Vagina (tissue), 2 donors: ENCODE measurements around the gene TXNRD1. TPM values are rescaled to one million over a fixed set of nuclear protein-coding genes. Genes with fewer than 3 reads are reported as not detected.
A peak's percentile ranks its signal among the peaks of the same experiment; 100 is the strongest.

Source experiments
- DNase-seq, 2 donors: peaks; one replicate each; pipeline ENCODE4 v3.0.0-alpha.2; 2017; ENCODE audit errors: extremely low spot score in 2 of 2
- H3K27ac ChIP-seq: fragments of 200-600 bp; sonication (generic); one replicate; pipeline ENCODE4 v1.5.1; 2019
- H3K27me3 ChIP-seq: fragments of 200-600 bp; sonication (generic); one replicate; pipeline ENCODE4 v1.5.1; 2019
- H3K36me3 ChIP-seq, 2 donors: fragments of 200-600 bp; sonication (generic); one replicate each; pipeline ENCODE4 v1.5.1; 2017 to 2019
- H3K4me1 ChIP-seq: fragments of 200-600 bp; sonication (generic); one replicate; pipeline ENCODE4 v1.5.1; 2019
- H3K4me3 ChIP-seq, 2 donors: fragments of 200-600 bp; sonication (generic); 1 replicate in 1 of 2; 2 replicates in 1 of 2; pipeline ENCODE4 v1.5.1; 2016 to 2019
- H3K9me3 ChIP-seq: fragments of 200-600 bp; sonication (generic); one replicate; pipeline ENCODE4 v1.5.1; 2019
- POLR2A ChIP-seq, 2 donors: fragments of 450-650 bp; IDR thresholded peaks; one replicate each; pipeline ENCODE4 v1.6.1; 2017; ENCODE audit warnings: antibody characterized with exemption in 2 of 2, mild to moderate bottlenecking in 2 of 2, moderate library complexity in 2 of 2
- POLR2AphosphoS5 ChIP-seq, 2 donors: sonication (generic); formaldehyde crosslinking; IDR thresholded peaks; one replicate each; pipeline ENCODE4 v1.9.0; 2017; ENCODE audit warnings: antibody characterized with exemption in 2 of 2, mild to moderate bottlenecking in 2 of 2, low read depth in 1 of 2; ENCODE audit not compliant: insufficient read depth in 1 of 2
- intact Hi-C: fragments of 100-400 bp; cut with DNase I; formaldehyde crosslinking; loops from one replicate; pipeline ENCODE4 v1.15.1; 2023
- total RNA-seq: library from RNA; depleted of rRNA; stranded (reverse); fragments of >200 nt; gene quantifications from one replicate; pipeline ENCODE4 v1.2.3, GENCODE V29; 2016
- TF ChIP-seq, protein P1 (sequence below), 3 experiments: fragments of 450-650 bp in 2 of 3; fragments of 200-600 bp in 1 of 3; sonication (generic) in 1 of 3; IDR thresholded peaks; one replicate each; pipeline ENCODE4 v1.5.1; 2017 to 2019; ENCODE audit warnings: antibody characterized with exemption in 3 of 3, mild to moderate bottlenecking in 2 of 3, moderate library complexity in 2 of 3

TXNRD1 gene
- total RNA-seq, 1 donor from 2014 or later: 144 TPM

DNA sequence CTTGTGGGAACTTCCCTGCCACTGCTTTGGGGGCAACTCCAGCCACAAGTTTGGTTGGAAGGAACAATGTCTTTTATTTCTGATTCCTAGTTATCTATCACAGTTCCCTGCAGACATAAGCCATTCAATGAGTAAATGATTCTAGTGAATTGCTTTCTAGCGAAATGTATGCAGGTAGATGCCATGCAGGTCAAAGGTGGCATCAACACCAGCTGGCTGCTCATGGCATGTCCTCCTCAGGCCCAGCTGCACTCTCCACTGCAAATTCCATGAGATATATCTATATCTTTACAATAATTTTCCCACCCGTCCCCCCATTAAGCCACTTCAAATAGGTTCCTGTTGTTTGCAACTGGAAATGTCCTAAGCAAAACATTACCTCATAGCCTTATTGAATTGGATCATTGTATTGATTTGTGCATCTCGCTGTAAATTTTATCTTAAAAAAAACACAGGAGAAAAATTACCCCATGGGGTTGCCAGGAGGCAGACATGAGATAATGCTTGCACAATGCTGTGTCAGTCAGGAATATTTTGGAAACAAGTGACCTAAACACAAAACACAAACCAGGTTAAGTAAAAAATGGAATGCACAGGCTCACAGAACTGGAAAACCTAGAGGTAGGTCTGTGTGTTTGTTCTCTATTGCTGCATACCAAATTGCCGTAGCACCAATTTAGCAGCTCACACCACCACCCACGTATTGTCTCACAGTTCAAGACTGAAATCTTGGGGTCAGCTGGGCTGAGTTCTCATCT lies 32.8 kb upstream of the TXNRD1 start:
- Histone ChIP-seq H3K36me3 (no peaks in the 10 kb centered on the region), H3K27ac (peak overlapping the region; percentile 83), H3K27me3 (no peaks in the 10 kb centered on the region), H3K9me3 (no peaks in the 10 kb centered on the region), H3K4me3 (no peak overlapping the region), H3K4me1 (peaks cover 47% of the 10 kb centered on the region)
- DNase-seq: no peak
- intact Hi-C loops: no loop called here
- TF ChIP-seq, protein P1, sequence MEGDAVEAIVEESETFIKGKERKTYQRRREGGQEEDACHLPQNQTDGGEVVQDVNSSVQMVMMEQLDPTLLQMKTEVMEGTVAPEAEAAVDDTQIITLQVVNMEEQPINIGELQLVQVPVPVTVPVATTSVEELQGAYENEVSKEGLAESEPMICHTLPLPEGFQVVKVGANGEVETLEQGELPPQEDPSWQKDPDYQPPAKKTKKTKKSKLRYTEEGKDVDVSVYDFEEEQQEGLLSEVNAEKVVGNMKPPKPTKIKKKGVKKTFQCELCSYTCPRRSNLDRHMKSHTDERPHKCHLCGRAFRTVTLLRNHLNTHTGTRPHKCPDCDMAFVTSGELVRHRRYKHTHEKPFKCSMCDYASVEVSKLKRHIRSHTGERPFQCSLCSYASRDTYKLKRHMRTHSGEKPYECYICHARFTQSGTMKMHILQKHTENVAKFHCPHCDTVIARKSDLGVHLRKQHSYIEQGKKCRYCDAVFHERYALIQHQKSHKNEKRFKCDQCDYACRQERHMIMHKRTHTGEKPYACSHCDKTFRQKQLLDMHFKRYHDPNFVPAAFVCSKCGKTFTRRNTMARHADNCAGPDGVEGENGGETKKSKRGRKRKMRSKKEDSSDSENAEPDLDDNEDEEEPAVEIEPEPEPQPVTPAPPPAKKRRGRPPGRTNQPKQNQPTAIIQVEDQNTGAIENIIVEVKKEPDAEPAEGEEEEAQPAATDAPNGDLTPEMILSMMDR (IDR thresholded peaks at IDR 0.05): no peak
- no peak for TF ChIP-seq POLR2AphosphoS5 (IDR thresholded peaks at IDR 0.05; ENCODE audit: insufficient read depth in 1 of 2, low read depth in 1 of 2)
- no peak for TF ChIP-seq POLR2A (IDR thresholded peaks at IDR 0.05)

DNA sequence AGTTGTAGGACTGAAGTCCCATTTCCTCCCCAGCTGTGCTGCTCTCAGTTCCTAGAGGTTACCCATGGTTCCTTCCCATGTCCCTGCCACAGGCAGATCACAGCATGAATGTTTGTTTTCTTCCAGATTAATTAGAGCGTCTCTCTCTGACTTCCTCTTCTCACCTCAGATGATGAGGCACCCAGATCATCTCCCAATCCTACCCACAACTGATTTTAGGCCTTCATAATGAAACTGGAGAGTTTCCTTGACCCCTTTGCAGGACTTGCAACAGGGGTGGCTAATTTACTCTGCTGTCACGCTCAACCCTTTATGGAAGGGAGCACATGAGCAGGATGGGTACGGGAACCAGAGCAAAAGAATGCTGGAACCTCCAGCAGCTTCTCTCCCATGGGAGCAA lies 32.1 kb upstream of the TXNRD1 start:
- TF ChIP-seq, protein P1 (IDR thresholded peaks at IDR 0.05): no peak
- no peak for TF ChIP-seq POLR2A (IDR thresholded peaks at IDR 0.05)
- Histone ChIP-seq H3K36me3 (no peaks in the 10 kb centered on the region), H3K4me3 (no peak overlapping the region), H3K27ac (no peak overlapping the region), H3K4me1 (peaks cover 42% of the 10 kb centered on the region), H3K27me3 (no peaks in the 10 kb centered on the region), H3K9me3 (no peaks in the 10 kb centered on the region)
- intact Hi-C loops: no loop called here
- no peak for DNase-seq

DNA sequence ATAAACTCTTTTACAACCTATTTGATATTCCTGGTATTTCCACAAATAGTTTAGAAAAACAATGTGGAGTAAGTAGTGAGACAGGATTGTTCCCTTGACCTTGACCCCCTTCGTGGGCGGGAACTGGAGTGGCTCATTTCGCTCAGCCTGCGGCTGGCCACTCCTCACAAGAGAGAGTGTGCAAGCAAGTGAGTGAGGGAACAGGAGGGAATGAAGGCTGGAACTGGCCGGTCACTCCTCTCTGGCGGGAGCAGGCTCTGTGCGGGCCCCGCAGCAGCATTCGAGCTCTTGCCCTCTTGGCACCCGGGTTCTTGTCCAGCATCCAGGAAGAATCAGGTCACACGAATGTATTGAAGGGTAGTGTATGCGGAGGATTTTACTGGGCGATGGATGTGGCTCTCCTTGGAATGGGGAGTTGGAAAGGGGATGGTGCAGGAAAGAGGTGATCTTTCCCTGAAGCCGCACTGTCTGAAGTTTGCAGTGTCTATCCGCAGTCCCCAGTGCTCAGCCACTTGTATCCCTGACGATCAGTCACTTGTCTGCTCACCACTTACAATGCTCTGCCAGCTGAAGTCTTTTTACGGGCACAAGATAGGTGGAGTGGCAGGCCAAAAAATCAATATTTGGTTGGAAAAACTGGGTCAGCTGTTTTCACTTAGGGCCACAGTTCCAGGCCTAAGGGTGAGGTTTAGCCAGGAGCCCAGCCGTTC lies 28.0 kb upstream of the TXNRD1 start:
- no peak overlapping the region for H3K27ac ChIP-seq
- intact Hi-C loops: no loop called here

DNA sequence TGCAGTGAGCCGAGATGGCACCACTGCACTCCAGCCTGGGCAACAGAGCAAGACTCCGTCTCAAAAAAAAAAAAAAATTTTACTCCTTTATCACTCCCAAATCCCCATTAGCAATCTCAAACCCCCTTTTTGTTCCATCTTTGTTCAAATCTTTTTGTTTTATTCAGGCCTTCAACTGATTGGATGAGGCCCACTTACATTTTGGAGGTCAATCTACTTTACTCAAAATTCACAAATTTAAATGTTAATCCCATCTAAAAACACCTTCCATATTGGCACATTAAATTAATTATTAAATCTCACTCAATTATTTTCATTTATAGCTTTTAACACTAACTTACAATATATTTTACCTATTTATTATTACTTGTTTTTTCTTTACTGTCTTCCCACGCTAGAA lies 27.0 kb upstream of the TXNRD1 start:
- DNase-seq: no peak
- intact Hi-C loops: no loop called here
- TF ChIP-seq, protein P1 (IDR thresholded peaks at IDR 0.05): no peak
- no peak for TF ChIP-seq POLR2A (IDR thresholded peaks at IDR 0.05)
- TF ChIP-seq POLR2AphosphoS5 (IDR thresholded peaks at IDR 0.05; ENCODE audit: insufficient read depth in 1 of 2, low read depth in 1 of 2): no peak
- Histone ChIP-seq H3K27ac (no peak overlapping the region), H3K9me3 (no peaks in the 10 kb centered on the region), H3K36me3 (no peaks in the 10 kb centered on the region), H3K4me1 (no peaks in the 10 kb centered on the region), H3K27me3 (no peaks in the 10 kb centered on the region), H3K4me3 (no peak overlapping the region)

More for the DNA sequence above, 28.0 kb upstream of the TXNRD1 start:
- Histone ChIP-seq H3K4me3 (no peak overlapping the region), H3K27me3 (no peaks in the 10 kb centered on the region), H3K4me1 (peaks cover under 1% of the 10 kb centered on the region), H3K9me3 (no peaks in the 10 kb centered on the region), H3K36me3 (no peaks in the 10 kb centered on the region)
- DNase-seq: peak in 1 of 2 donors; percentile 52
- TF ChIP-seq, protein P1 (IDR thresholded peaks at IDR 0.05): no peak
- TF ChIP-seq POLR2AphosphoS5 (IDR thresholded peaks at IDR 0.05; ENCODE audit: insufficient read depth in 1 of 2, low read depth in 1 of 2): no peak
- no peak for TF ChIP-seq POLR2A (IDR thresholded peaks at IDR 0.05)
